Transverse colon (tissue), 4 donors: ENCODE data around the gene GAMT. TPM values are rescaled to one million over a fixed set of nuclear protein-coding genes. Genes with fewer than 3 reads are reported as not detected.
A peak's percentile ranks its signal among the peaks of the same experiment; 100 is the strongest.

Experiments
- DNase-seq: peaks from one replicate; pipeline ENCODE4 v3.0.0-alpha.2; 2019
- H3K27ac ChIP-seq, 4 donors: fragments of 200-600 bp; sonication (generic); 2 replicates each; pipeline ENCODE4 v1.5.1; 2016 to 2018; ENCODE audit warnings: inconsistent platforms in 4 of 4
- H3K27me3 ChIP-seq: fragments of 200-600 bp; sonication (generic); 2 replicates; pipeline ENCODE4 v1.5.1; 2017; ENCODE audit warnings: inconsistent platforms
- H3K36me3 ChIP-seq, 4 donors: fragments of 200-600 bp; sonication (generic); 2 replicates each; pipeline ENCODE4 v1.5.1; 2017 to 2019; ENCODE audit warnings: inconsistent platforms in 4 of 4
- H3K4me1 ChIP-seq, 4 donors: fragments of 200-600 bp; sonication (generic); 2 replicates each; pipeline ENCODE4 v1.5.1; 2017 to 2020; ENCODE audit warnings: inconsistent platforms in 4 of 4
- H3K4me3 ChIP-seq, 4 donors: fragments of 200-600 bp; sonication (generic); 1 replicate in 1 of 4; 2 replicates in 3 of 4; pipeline versions ENCODE4 v1.5.1 to v1.6.1; 2017 to 2019; ENCODE audit warnings: inconsistent platforms in 4 of 4
- H3K9me3 ChIP-seq, 2 donors: fragments of 200-600 bp; sonication (generic); 2 replicates each; pipeline ENCODE4 v1.5.1; 2017 to 2019; ENCODE audit warnings: inconsistent platforms in 2 of 2
- EP300 ChIP-seq: sonication (generic); formaldehyde crosslinking; IDR thresholded peaks from one replicate; pipeline ENCODE4 v1.6.1; 2017; ENCODE audit warnings: antibody characterized with exemption, low read depth
- POLR2A ChIP-seq: fragments of 450-650 bp; IDR thresholded peaks from one replicate; pipeline ENCODE4 v1.6.1; 2016; ENCODE audit warnings: antibody characterized with exemption, mild to moderate bottlenecking, moderate library complexity
- POLR2AphosphoS5 ChIP-seq, 3 donors: sonication (generic); formaldehyde crosslinking; IDR thresholded peaks; one replicate each; pipeline ENCODE4 v1.6.1; 2016; ENCODE audit warnings: antibody characterized with exemption in 3 of 3
- WGBS, 2 donors: methylation state at CpG; one replicate each; pipeline ENCODE4 v1.1.5; 2018; ENCODE audit warnings: low coverage in 1 of 2; 5-methylcytosine and 5-hydroxymethylcytosine counted together
- in situ Hi-C, 4 donors: fragments of 200-750 bp; cut with MboI; loops; one replicate each; pipeline versions ENCODE4 v1.15.0 to v1.15.1; 2017; ENCODE audit warnings: low sequenced_read_pairs in 3 of 4, low pct_ligation_motif_present in 1 of 4, low pct_unique_long_range_greater_than_20kb in 1 of 4
- intact Hi-C: fragments of 100-400 bp; cut with DNase I; formaldehyde crosslinking; loops from one replicate; pipeline ENCODE4 v1.15.1; 2023; ENCODE audit warnings: low total_unique reads
- total RNA-seq, 4 donors: library from RNA; depleted of rRNA; stranded (reverse); fragments of >200 nt; gene quantifications; one replicate each; pipeline ENCODE4 v1.1.0, GENCODE V29; 2016
- TF ChIP-seq, protein P1 (sequence below), 5 experiments: fragments of 200-600 bp in 3 of 5; fragments of 450-650 bp in 2 of 5; sonication (generic) in 3 of 5; IDR thresholded peaks; 1 replicate in 2 of 5; 2 replicates in 3 of 5; pipeline ENCODE4 v1.5.1; 2016 to 2017; ENCODE audit warnings: antibody characterized with exemption in 5 of 5, inconsistent platforms in 3 of 5, mild to moderate bottlenecking in 2 of 5, moderate library complexity in 1 of 5

GAMT gene
- total RNA-seq, 4 donors from 2014 or later: 1.4 to 4.4 (median 2.9) TPM

DNA sequence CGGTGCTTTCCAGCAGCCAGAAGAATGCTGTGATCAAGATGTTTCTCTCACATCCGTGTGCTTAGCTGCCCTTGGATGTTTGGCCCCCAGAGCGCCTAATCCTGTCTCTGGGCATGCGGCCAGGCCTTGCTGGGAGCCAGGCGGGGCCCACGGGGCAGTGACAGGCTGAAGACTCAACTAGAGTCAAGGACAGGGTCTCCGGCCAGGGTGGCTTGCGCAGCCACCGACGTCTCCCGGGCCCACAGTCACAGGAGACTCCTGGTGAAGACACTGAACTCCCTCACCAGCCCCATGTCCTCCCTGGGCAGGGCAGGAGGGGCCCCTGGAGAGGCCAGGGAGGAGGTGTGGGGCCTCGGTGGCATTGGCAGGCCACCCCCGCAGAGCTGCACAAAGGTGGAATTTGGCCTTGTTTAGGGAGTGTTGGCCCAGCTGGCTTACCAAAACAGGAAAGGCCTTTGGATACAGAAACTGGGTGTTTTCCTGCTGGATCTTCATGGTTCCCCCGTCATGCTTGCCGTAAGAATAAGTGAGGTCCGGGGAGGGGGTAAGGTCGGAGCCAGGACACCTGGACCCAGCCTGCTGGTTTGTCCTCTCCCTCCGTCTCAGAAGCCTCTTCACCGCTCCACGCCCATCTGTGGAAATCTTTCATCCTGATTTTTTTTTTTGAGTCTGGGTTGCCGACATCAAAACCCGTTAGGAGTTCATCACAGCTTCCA is 27.6 kb downstream of the GAMT start:
- no peaks in the 10 kb centered on the region for H3K27me3 ChIP-seq
- peaks cover 0 to 10% (median 0%) of the 10 kb centered on the region in 4 donors for H3K4me1 ChIP-seq
- no peak overlapping the region for H3K4me3 ChIP-seq
- DNase-seq: no peak
- intact Hi-C loops: no loop called here
- in situ Hi-C loops: no loop called here
- H3K36me3 ChIP-seq: peaks cover 0 to 17% (median 7%) of the 10 kb centered on the region in 4 donors
- WGBS, 2 donors: 73% methylated on average over 22 of the region's 22 CpGs; no CpG with 5 or more reads in 1 of the 2 donors
- no peaks in the 10 kb centered on the region for H3K9me3 ChIP-seq
- TF ChIP-seq POLR2A (no peak), POLR2AphosphoS5 (IDR thresholded peaks at IDR 0.05) (no peak), EP300 (no peak)
- TF ChIP-seq, protein P1, sequence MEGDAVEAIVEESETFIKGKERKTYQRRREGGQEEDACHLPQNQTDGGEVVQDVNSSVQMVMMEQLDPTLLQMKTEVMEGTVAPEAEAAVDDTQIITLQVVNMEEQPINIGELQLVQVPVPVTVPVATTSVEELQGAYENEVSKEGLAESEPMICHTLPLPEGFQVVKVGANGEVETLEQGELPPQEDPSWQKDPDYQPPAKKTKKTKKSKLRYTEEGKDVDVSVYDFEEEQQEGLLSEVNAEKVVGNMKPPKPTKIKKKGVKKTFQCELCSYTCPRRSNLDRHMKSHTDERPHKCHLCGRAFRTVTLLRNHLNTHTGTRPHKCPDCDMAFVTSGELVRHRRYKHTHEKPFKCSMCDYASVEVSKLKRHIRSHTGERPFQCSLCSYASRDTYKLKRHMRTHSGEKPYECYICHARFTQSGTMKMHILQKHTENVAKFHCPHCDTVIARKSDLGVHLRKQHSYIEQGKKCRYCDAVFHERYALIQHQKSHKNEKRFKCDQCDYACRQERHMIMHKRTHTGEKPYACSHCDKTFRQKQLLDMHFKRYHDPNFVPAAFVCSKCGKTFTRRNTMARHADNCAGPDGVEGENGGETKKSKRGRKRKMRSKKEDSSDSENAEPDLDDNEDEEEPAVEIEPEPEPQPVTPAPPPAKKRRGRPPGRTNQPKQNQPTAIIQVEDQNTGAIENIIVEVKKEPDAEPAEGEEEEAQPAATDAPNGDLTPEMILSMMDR (IDR thresholded peaks at IDR 0.05): no peak
- H3K27ac ChIP-seq: peak overlapping the region; percentile 49 to 61 (median 54)

DNA sequence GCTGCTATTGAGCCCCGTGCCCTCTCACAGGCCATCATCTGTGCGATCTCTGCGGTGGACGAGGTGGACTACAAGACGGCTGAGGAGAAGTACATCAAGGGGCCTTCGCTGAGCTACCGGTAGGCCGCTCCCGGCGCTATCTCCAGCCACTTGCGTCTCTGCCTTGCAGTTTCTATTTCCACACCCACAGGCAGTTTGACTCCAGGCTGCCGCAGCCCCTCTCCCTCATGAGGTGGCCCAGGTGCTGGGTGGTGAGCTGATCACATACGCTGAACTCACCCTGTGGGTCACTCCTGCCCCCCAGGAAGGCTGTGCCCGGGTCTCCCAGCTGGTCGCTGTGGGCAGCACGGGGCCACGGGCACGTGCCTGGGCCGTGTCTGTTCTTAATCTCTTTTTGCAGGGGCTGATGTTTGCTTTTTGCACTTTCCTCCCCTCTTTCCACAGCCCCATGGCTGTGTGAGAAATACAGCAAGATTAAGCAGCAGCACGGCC is 28.3 kb downstream of the GAMT start:
- 89 to 100% methylated on average over 3 to 20 of the region's 20 CpGs for WGBS, 2 donors
- DNase-seq: no peak
- Histone ChIP-seq H3K4me3 (no peak overlapping the region), H3K36me3 (peaks cover 0 to 17% (median 7%) of the 10 kb centered on the region in 4 donors), H3K4me1 (peaks cover 0 to 10% (median 0%) of the 10 kb centered on the region in 4 donors), H3K27me3 (no peaks in the 10 kb centered on the region), H3K27ac (peak overlapping the region; percentile 49 to 61 (median 54)), H3K9me3 (no peaks in the 10 kb centered on the region)
- TF ChIP-seq POLR2A (no peak), EP300 (no peak), POLR2AphosphoS5 (IDR thresholded peaks at IDR 0.05) (no peak)
- TF ChIP-seq, protein P1 (IDR thresholded peaks at IDR 0.05): no peak
- in situ Hi-C loops: no loop called here
- intact Hi-C loops: no loop called here

DNA sequence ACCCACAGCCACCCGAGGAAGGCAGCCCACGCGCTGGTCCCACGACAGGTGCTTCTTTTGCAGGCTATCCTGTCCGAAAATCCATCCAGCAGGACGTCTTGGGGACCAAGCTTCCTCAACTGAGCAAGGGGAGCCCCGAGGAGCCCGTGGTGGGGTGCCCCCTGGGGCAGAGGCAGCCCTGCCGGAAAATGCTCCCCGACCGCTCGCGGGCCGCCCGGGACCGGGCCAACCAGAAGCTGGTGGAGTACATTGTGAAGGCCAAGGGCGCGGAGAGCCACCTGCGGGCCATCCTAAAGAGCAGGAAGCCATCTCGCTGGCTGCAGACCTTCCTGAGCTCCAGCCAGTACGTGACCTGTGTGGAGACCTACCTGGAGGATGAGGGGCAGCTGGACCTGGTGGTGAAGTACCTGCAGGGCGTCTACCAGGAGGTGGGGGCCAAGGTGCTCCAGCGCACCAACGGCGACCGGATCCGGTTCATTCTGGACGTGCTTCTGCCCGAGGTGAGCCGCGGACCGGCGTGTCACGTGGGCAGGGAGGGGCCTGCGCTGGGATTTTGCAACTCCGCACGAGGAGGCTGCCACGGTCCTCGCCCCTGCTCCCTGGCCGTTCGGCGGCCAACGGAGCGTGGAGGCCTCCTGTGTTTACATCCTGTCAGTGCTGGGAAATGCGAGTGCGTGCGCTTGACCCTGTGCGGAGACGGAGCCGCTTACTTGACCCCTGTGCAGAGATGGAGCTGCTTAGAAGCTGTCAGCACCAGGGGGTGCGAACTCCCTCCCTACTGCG is 30.6 kb downstream of the GAMT start:
- H3K4me3 ChIP-seq: no peak overlapping the region
- H3K27me3 ChIP-seq: no peaks in the 10 kb centered on the region
- WGBS, 2 donors: 94% methylated on average over 43 of the region's 52 CpGs; no CpG with 5 or more reads in 1 of the 2 donors
- H3K9me3 ChIP-seq: no peaks in the 10 kb centered on the region
- TF ChIP-seq POLR2AphosphoS5 (IDR thresholded peaks at IDR 0.05) (no peak), EP300 (no peak), POLR2A (no peak)
- TF ChIP-seq, protein P1 (IDR thresholded peaks at IDR 0.05): no peak
- peaks cover 0 to 26% (median 11%) of the 10 kb centered on the region in 4 donors for H3K36me3 ChIP-seq
- in situ Hi-C loops: no loop called here
- H3K27ac ChIP-seq: no peak overlapping the region
- no peak for DNase-seq
- H3K4me1 ChIP-seq: peaks cover 0 to 10% (median 0%) of the 10 kb centered on the region in 4 donors
- intact Hi-C loops: no loop called here

DNA sequence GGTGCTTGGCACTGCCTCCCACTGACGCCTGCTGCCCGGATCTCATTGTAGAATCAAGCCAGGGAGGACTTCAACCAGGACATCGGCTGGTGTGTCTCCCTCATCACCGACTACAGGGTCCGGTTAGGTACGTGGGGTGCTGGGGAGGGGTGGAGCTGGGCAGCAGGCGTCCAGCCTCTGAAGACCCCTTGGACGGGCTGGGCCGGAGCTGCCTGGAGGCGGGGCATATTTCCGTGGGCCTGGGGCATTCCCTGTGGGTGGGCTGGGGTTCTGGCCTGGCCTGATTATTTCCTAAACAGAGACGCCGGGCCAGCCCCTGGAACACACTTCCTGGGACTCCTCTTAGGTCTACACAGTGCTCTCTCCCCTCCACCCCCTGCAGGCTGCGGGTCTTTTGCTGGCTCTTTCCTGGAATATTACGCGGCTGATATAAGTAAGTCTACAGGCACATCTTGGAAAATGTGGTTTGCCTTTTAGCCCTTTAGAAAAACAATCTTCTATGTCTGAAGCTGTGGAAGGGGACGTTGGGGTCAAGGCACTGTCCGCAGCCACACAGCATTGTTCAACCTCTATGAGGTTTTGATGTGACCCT is 32.0 kb downstream of the GAMT start:
- TF ChIP-seq, protein P1 (IDR thresholded peaks at IDR 0.05): no peak
- no peak for TF ChIP-seq EP300
- intact Hi-C loops: no loop called here
- no peak overlapping the region for H3K27ac ChIP-seq
- H3K27me3 ChIP-seq: no peaks in the 10 kb centered on the region
- no peak overlapping the region for H3K4me3 ChIP-seq
- H3K4me1 ChIP-seq: peaks cover 0 to 10% (median 0%) of the 10 kb centered on the region in 4 donors
- no peak for DNase-seq
- peaks cover 0 to 26% (median 11%) of the 10 kb centered on the region in 4 donors for H3K36me3 ChIP-seq
- no peaks in the 10 kb centered on the region for H3K9me3 ChIP-seq
- WGBS, 2 donors: 90 to 100% methylated on average over 2 to 18 of the region's 18 CpGs
- in situ Hi-C loops: no loop called here
